Neural cell (in vitro differentiated cells): ENCODE measurements around the gene NDST1. TPM values are rescaled to one million over a fixed set of nuclear protein-coding genes. Genes with fewer than 3 reads are reported as not detected.

Experiments used
- H2AFZ ChIP-seq: fragments of 200-600, 300-800 bp; sonication (generic), shearing (Covaris generic); 2 replicates; pipeline ENCODE4 v1.6.0; 2014; ENCODE audit warnings: low read depth, mild to moderate bottlenecking, antibody characterized with exemption, low read length, moderate library complexity
- H3F3A ChIP-seq: fragments of 200-600 bp; shearing (Covaris generic); 2 replicates; pipeline ENCODE4 v1.6.1; 2016; ENCODE audit warnings: mild to moderate bottlenecking, moderate library complexity, mixed read lengths, antibody characterized with exemption, low read length; ENCODE audit not compliant: insufficient read depth, poor library complexity, severe bottlenecking
- H3K27ac ChIP-seq: fragments of 200-600, 300-800 bp; sonication (generic), shearing (Covaris generic); 2 replicates; pipeline ENCODE4 v1.5.1; 2014; ENCODE audit warnings: mild to moderate bottlenecking, low read length, moderate library complexity
- H3K27me3 ChIP-seq: fragments of 300-800, 200-600 bp; sonication (generic), shearing (Covaris generic); 2 replicates; pipeline ENCODE4 v1.6.0; 2014; ENCODE audit warnings: mild to moderate bottlenecking, low read depth, low read length, moderate library complexity; ENCODE audit not compliant: insufficient read depth
- H3K36me3 ChIP-seq: fragments of 300-800, 200-600 bp; sonication (generic), shearing (Covaris generic); 2 replicates; pipeline ENCODE4 v1.5.1; 2014; ENCODE audit warnings: mild to moderate bottlenecking, antibody characterized with exemption, low read length, moderate library complexity; ENCODE audit not compliant: insufficient read depth
- H3K4me2 ChIP-seq: fragments of 300-800, 200-600 bp; sonication (generic), shearing (Covaris generic); 2 replicates; pipeline ENCODE4 v1.6.0; 2014; ENCODE audit warnings: mild to moderate bottlenecking, low read length
- H3K4me3 ChIP-seq: fragments of 300-800, 200-600 bp; sonication (generic), shearing (Covaris generic); 2 replicates; pipeline ENCODE4 v1.5.1; 2014; ENCODE audit warnings: mild to moderate bottlenecking, low read length, moderate library complexity
- H3K79me2 ChIP-seq: fragments of 200-600 bp; shearing (Covaris generic); replicated peaks from 2 replicates; pipeline ENCODE4 v1.6.0; 2014; ENCODE audit warnings: mild to moderate bottlenecking, low read length, moderate library complexity; ENCODE audit not compliant: insufficient read depth
- H3K9ac ChIP-seq: fragments of 300-800, 200-600 bp; sonication (generic), shearing (Covaris generic); 2 replicates; pipeline ENCODE4 v1.6.1; 2016; ENCODE audit warnings: mild to moderate bottlenecking, low read length, mixed read lengths
- H3K9me2 ChIP-seq: fragments of 200-600 bp; shearing (Covaris generic); 2 replicates; pipeline ENCODE4 v1.6.1; 2016; ENCODE audit warnings: mild to moderate bottlenecking, low read length, mixed read lengths; ENCODE audit not compliant: insufficient read depth
- H3K9me3 ChIP-seq: fragments of 200-600, 300-800 bp; sonication (generic), shearing (Covaris generic); 2 replicates; pipeline ENCODE4 v1.6.1; 2016; ENCODE audit warnings: mild to moderate bottlenecking, mixed run types, low read length, moderate library complexity, mixed read lengths
- H4K20me1 ChIP-seq: fragments of 200-600 bp; shearing (Covaris generic); 2 replicates; pipeline ENCODE4 v1.6.1; 2016; ENCODE audit warnings: mild to moderate bottlenecking, mixed run types; ENCODE audit not compliant: insufficient read depth
- EP300 ChIP-seq: fragments of 450-650 bp; conservative IDR thresholded peaks from 2 replicates; pipeline ENCODE4 v1.6.1; 2014; ENCODE audit warnings: antibody characterized with exemption, mild to moderate bottlenecking, moderate library complexity; ENCODE audit not compliant: poor library complexity, severe bottlenecking
- EZH2 ChIP-seq: fragments of 200-600, 300-800 bp; shearing (Covaris generic), sonication (generic); IDR thresholded peaks from 2 replicates; pipeline ENCODE4 v1.6.1; 2014; ENCODE audit warnings: antibody characterized with exemption, low read length, borderline replicate concordance, mild to moderate bottlenecking; ENCODE audit not compliant: insufficient read depth, poor library complexity, severe bottlenecking
- MXI1 ChIP-seq: fragments of 450-650 bp; conservative IDR thresholded peaks from 2 replicates; pipeline ENCODE4 v1.6.1; 2014; ENCODE audit warnings: antibody characterized with exemption, mild to moderate bottlenecking; ENCODE audit not compliant: poor library complexity, severe bottlenecking
- POLR2AphosphoS5 ChIP-seq: IDR thresholded peaks from 2 replicates; pipeline ENCODE4 v1.6.1; 2012
- RAD21 ChIP-seq: fragments of 450-650 bp; conservative IDR thresholded peaks from 2 replicates; pipeline ENCODE4 v1.6.1; 2014; ENCODE audit warnings: antibody characterized with exemption, mild to moderate bottlenecking, moderate library complexity
- REST ChIP-seq: IDR thresholded peaks from 2 replicates; pipeline ENCODE4 v1.6.1; 2012; ENCODE audit warnings: borderline replicate concordance
- SMC3 ChIP-seq: fragments of 450-650 bp; conservative IDR thresholded peaks from 2 replicates; pipeline ENCODE4 v1.6.1; 2014; ENCODE audit warnings: antibody characterized with exemption, mild to moderate bottlenecking, moderate library complexity; ENCODE audit not compliant: poor library complexity
- TAF1 ChIP-seq: IDR thresholded peaks from 2 replicates; pipeline ENCODE4 v1.6.1; 2012; ENCODE audit warnings: low read depth
- polyA plus RNA-seq: library from polyadenylated mRNA; depleted of rRNA; stranded (reverse); fragments of >200 nt; gene quantifications from 2 replicates; pipeline ENCODE4 v1.2.3, GENCODE V29; 2014
- TF ChIP-seq, protein P1 (sequence below): fragments of 450-650 bp; IDR thresholded peaks from 2 replicates; pipeline ENCODE4 v1.5.1; 2014; ENCODE audit warnings: antibody characterized with exemption, mild to moderate bottlenecking, moderate library complexity; ENCODE audit not compliant: poor library complexity, severe bottlenecking

Gene NDST1
- polyA plus RNA-seq, 1 donor from 2014 or later, result 15.6 TPM

DNA sequence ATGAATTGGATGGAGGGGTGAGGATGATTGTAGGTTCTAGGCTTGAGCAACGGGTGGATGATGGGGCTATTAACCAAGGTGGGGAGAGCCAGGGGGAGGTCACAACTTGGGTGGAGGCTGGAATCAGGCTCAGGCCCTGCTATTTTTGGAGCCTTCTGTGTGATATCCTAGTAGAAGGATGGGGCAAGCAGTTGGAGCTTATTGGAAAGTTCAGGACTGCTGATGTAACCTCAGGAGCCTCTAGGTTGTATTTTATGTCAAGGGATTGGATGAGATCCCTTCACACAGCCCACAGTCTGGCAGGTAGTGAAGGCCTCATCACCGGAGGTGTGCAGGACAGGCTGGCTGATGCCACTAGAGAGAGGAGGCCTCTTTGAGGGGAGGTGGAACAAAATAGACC lies 47.1 kb upstream of the NDST1 start:
- Histone ChIP-seq H2AFZ (no peak overlapping the region), H3K9me3 (no peaks in the 10 kb centered on the region), H3K4me2 (no peak overlapping the region)

GRCh38 chr5:150461231-150461630 lies 46.7 kb upstream of the NDST1 start:
- no peak overlapping the region for H3K27ac ChIP-seq
- no peaks in the 10 kb centered on the region for H3K79me2 ChIP-seq
- no peak overlapping the region for H2AFZ ChIP-seq

More for the DNA sequence above, 47.1 kb upstream of the NDST1 start:
- Histone ChIP-seq H3K9ac (no peak overlapping the region), H3F3A (no peaks in the 10 kb centered on the region), H3K9me2 (no peaks in the 10 kb centered on the region), H3K36me3 (no peaks in the 10 kb centered on the region), H3K79me2 (no peaks in the 10 kb centered on the region), H3K27ac (no peak overlapping the region), H4K20me1 (no peaks in the 10 kb centered on the region), H3K27me3 (no peaks in the 10 kb centered on the region), H3K4me3 (no peak overlapping the region)
- TF ChIP-seq POLR2AphosphoS5 (no peak), REST (no peak), TAF1 (no peak), MXI1 (no peak), RAD21 (no peak), SMC3 (no peak), EP300 (no peak), EZH2 (no peak)
- TF ChIP-seq, protein P1, sequence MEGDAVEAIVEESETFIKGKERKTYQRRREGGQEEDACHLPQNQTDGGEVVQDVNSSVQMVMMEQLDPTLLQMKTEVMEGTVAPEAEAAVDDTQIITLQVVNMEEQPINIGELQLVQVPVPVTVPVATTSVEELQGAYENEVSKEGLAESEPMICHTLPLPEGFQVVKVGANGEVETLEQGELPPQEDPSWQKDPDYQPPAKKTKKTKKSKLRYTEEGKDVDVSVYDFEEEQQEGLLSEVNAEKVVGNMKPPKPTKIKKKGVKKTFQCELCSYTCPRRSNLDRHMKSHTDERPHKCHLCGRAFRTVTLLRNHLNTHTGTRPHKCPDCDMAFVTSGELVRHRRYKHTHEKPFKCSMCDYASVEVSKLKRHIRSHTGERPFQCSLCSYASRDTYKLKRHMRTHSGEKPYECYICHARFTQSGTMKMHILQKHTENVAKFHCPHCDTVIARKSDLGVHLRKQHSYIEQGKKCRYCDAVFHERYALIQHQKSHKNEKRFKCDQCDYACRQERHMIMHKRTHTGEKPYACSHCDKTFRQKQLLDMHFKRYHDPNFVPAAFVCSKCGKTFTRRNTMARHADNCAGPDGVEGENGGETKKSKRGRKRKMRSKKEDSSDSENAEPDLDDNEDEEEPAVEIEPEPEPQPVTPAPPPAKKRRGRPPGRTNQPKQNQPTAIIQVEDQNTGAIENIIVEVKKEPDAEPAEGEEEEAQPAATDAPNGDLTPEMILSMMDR, result no peak

DNA sequence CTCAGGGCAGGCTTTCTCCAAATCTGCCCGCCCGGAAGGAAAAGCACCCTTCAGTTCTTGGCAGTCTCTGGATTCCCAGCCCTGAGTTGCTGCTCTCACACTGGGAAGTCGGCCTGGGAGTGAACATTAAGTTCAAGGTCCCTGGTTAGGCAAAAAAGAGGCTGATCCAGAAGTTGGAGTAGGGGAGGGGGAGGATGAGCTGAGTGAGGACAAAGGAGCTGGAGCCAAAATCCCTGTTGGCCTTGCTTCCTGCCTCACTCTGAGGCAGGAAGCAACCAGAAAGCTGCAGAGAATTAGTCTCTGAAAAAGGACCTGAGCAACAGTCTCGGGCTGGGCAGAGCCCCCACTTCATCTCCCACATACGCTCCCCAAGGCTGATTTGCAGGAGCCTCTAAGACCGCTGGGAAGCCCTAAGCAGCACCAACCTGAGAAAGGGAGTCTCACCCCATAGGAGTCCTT lies 43.3 kb upstream of the NDST1 start:
- no peak overlapping the region for H3K4me2 ChIP-seq
- H3K9me3 ChIP-seq, result no peaks in the 10 kb centered on the region
- no peaks in the 10 kb centered on the region for H3K9me2 ChIP-seq
- H2AFZ ChIP-seq, result no peak overlapping the region
- no peak overlapping the region for H3K27ac ChIP-seq
- no peaks in the 10 kb centered on the region for H4K20me1 ChIP-seq
- TF ChIP-seq EZH2, result no peak
- TF ChIP-seq, protein P1, result no peak
- no peaks in the 10 kb centered on the region for H3F3A ChIP-seq
- no peak overlapping the region for H3K9ac ChIP-seq
- no peaks in the 10 kb centered on the region for H3K36me3 ChIP-seq
- H3K79me2 ChIP-seq, result no peaks in the 10 kb centered on the region
- H3K4me3 ChIP-seq, result no peak overlapping the region
- H3K27me3 ChIP-seq, result no peaks in the 10 kb centered on the region

More at GRCh38 chr5:150461231-150461630, 46.7 kb upstream of the NDST1 start:
- H3K9ac ChIP-seq, result no peak overlapping the region
- H4K20me1 ChIP-seq, result no peaks in the 10 kb centered on the region
- H3K9me2 ChIP-seq, result no peaks in the 10 kb centered on the region
- H3F3A ChIP-seq, result no peaks in the 10 kb centered on the region
- no peak overlapping the region for H3K4me2 ChIP-seq
- no peak overlapping the region for H3K4me3 ChIP-seq
- TF ChIP-seq MXI1, result no peak
- no peak for TF ChIP-seq SMC3
- TF ChIP-seq EP300, result no peak
- H3K27me3 ChIP-seq, result no peaks in the 10 kb centered on the region
- no peaks in the 10 kb centered on the region for H3K36me3 ChIP-seq
- no peaks in the 10 kb centered on the region for H3K9me3 ChIP-seq
